Caco-2 (cell line): ENCODE results near the gene HOXA11. TPM values are rescaled to one million over a fixed set of nuclear protein-coding genes. Genes with fewer than 3 reads are reported as not detected.
A peak's percentile ranks its signal among the peaks of the same experiment; 100 is the strongest.

ENCODE experiments used
- BruUV-seq: library from RNA; stranded (reverse); fragments of 400-500 nt; replicated peaks from 2 replicates; lab custom pipeline; 2021; lab: Mats Ljungman, UMichigan
- CTCF ChIA-PET: fragments of 300-600 bp; sonication (Branson Sonifier 250); formaldehyde crosslinking; loops from one replicate; lab custom pipeline; 2022; ENCODE audit warnings: antibody characterized with exemption; lab: Charles Lee
- POLR2A ChIA-PET: fragments of 300-600 bp; sonication (Branson Sonifier 250); formaldehyde crosslinking; loops from one replicate; lab custom pipeline; 2022; ENCODE audit warnings: antibody characterized with exemption; lab: Charles Lee
- DNase-seq, 2 experiments: peaks; one replicate each; pipeline versions ENCODE4 v3.0.0 to v3.0.0-alpha.2; 2020 to 2022
- H3K27me3 ChIP-seq: replicated peaks from 2 replicates; pipeline ENCODE4 v1.6.0; 2011; ENCODE audit warnings: low read length; ENCODE audit not compliant: control insufficient read depth, insufficient read depth
- H3K36me3 ChIP-seq: 2 replicates; pipeline ENCODE4 v1.5.1; 2011; ENCODE audit warnings: low read length; ENCODE audit not compliant: control insufficient read depth, insufficient read depth
- H3K4me1 ChIP-seq: fragments of 250-450 bp; sonication (Bioruptor Pico); 2 replicates; pipeline ENCODE4 v1.5.1; 2020; ENCODE audit warnings: mild to moderate bottlenecking
- H3K4me3 ChIP-seq: 2 replicates; pipeline ENCODE4 v1.5.1; 2011; ENCODE audit warnings: low read depth, mild to moderate bottlenecking, control low read depth, low read length
- H3K9me3 ChIP-seq: fragments of 250-450 bp; sonication (Bioruptor Pico); 2 replicates; pipeline ENCODE4 v1.5.1; 2020; ENCODE audit warnings: mild to moderate bottlenecking, moderate library complexity
- H3K27ac Mint-ChIP-seq: one replicate; pipeline ENCODE4 v1.8.0; 2022; ENCODE audit warnings: mixed read lengths; ENCODE audit not compliant: unreplicated experiment
- H3K27me3 Mint-ChIP-seq: one replicate; pipeline ENCODE4 v1.8.0; 2022; ENCODE audit warnings: mixed read lengths; ENCODE audit not compliant: insufficient read depth, unreplicated experiment
- H3K36me3 Mint-ChIP-seq: one replicate; pipeline ENCODE4 v1.8.0; 2022; ENCODE audit warnings: mild to moderate bottlenecking, mixed read lengths; ENCODE audit not compliant: insufficient read depth, unreplicated experiment
- H3K4me1 Mint-ChIP-seq: one replicate; pipeline ENCODE4 v1.8.0; 2022; ENCODE audit warnings: low read depth, mixed read lengths; ENCODE audit not compliant: unreplicated experiment
- H3K4me3 Mint-ChIP-seq: one replicate; pipeline ENCODE4 v1.8.0; 2022; ENCODE audit warnings: mild to moderate bottlenecking, moderate library complexity, mixed read lengths; ENCODE audit not compliant: unreplicated experiment
- H3K9me3 Mint-ChIP-seq: one replicate; pipeline ENCODE4 v1.8.0; 2022; ENCODE audit warnings: mixed read lengths; ENCODE audit not compliant: unreplicated experiment
- intact Hi-C: fragments of 100-400 bp; cut with micrococcal nuclease; formaldehyde crosslinking; loops from one replicate; pipeline ENCODE4 v1.10.0; 2022; ENCODE audit not compliant: unreplicated experiment
- total RNA-seq: library from RNA; stranded (reverse); gene quantifications from 2 replicates; pipeline ENCODE4 v1.2.3, GENCODE V29; 2022
- TF ChIP-seq, protein P1 (sequence below), 2 experiments: fragments of 200-600 bp in 1 of 2; IDR thresholded peaks; 1 replicate in 1 of 2; 2 replicates in 1 of 2; pipeline versions ENCODE4 v1.5.1 to v1.8.0; 2011 to 2022; ENCODE audit warnings: antibody characterized with exemption in 1 of 2, control low read depth in 1 of 2, inconsistent platforms in 1 of 2, low read depth in 1 of 2, low read length in 1 of 2, mild to moderate bottlenecking in 1 of 2, moderate library complexity in 1 of 2; ENCODE audit not compliant: insufficient read depth in 1 of 2, severe bottlenecking in 1 of 2, unreplicated experiment in 1 of 2

The HOXA11 gene
- total RNA-seq, 1 experiment from 2014 or later = 0.73 TPM

GRCh38 chr7:27165996-27166530 is 19.0 kb downstream of the HOXA11 start:
- Histone ChIP-seq H3K27me3 (no peaks in the 10 kb centered on the region), H3K36me3 (no peaks in the 10 kb centered on the region), H3K4me3 (peak overlapping the region; percentile 66), H3K4me1 (peaks cover 5% of the 10 kb centered on the region; the same call in 1 of the 2 replicates), H3K9me3 (no peaks in the 10 kb centered on the region)
- Mint-ChIP-seq H3K4me1 (peaks cover 7% of the 10 kb centered on the region), H3K4me3 (peak overlapping the region; percentile 78), H3K27me3 (no peaks in the 10 kb centered on the region), H3K36me3 (peaks cover 11% of the 10 kb centered on the region), H3K9me3 (no peaks in the 10 kb centered on the region), H3K27ac (peak overlapping the region; percentile 42)
- intact Hi-C loops = loop anchor here (10.0 kb wide), 1 partner anchor 961 kb away; the partner anchor contains the start of genes CBX3 and HNRNPA2B1
- TF ChIP-seq, protein P1, sequence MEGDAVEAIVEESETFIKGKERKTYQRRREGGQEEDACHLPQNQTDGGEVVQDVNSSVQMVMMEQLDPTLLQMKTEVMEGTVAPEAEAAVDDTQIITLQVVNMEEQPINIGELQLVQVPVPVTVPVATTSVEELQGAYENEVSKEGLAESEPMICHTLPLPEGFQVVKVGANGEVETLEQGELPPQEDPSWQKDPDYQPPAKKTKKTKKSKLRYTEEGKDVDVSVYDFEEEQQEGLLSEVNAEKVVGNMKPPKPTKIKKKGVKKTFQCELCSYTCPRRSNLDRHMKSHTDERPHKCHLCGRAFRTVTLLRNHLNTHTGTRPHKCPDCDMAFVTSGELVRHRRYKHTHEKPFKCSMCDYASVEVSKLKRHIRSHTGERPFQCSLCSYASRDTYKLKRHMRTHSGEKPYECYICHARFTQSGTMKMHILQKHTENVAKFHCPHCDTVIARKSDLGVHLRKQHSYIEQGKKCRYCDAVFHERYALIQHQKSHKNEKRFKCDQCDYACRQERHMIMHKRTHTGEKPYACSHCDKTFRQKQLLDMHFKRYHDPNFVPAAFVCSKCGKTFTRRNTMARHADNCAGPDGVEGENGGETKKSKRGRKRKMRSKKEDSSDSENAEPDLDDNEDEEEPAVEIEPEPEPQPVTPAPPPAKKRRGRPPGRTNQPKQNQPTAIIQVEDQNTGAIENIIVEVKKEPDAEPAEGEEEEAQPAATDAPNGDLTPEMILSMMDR (IDR thresholded peaks at IDR 0.05; ENCODE audit: insufficient read depth in 1 of 2, low read depth in 1 of 2, low read length in 1 of 2, severe bottlenecking in 1 of 2, unreplicated experiment in 1 of 2) = no peak
- no TSS peak for BruUV-seq
- no peak for DNase-seq
- ChIA-PET CTCF (interaction anchor here (0.5 to 0.8 kb wide), 2 partner anchors 10 to 503 kb away, joined by 3 read pairs; no protein-coding TSS in a partner anchor), POLR2A (no interaction called here)

DNA sequence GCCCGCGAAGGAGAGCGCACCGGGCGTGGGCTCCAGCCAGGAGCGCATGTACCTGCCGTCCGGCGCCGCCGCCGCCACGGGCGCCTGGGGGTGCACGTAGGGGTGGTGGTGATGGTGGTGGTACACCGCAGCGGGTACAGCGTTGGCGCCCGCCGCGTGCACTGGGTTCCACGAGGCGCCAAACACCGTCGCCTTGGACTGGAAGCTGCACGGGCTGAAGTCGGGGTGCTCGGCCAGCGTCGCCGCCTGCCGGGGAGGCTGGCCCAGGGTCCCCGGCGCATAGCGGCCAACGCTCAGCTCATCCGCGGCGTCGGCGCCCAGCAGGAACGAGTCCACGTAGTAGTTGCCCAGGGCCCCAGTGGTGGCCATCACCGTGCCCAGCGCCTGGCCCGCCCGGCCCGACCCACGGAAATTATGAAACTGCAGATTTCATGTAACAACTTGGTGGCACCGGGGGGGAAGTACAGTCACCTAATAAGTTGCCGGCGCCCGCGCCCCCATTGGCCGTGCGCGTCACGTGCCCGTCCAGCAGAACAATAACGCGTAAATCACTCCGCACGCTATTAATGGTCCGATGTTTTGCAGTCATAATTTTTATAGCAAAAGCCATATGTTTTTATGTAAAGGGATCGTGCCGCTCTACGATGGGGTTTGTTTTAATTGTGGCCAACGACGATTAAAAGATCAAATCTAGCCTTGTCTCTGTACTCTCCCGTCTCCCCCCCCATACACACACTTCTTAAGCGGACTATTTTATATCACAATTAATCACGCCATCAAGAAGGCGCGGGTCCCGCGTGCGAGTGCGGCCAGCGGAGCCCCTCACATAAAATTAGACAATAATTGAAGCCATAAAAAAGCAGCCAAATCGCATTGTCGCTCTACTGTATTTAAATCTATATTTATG is 19.7 kb downstream of the HOXA11 start, which contains the start of gene HOXA9:
Gene HOXA9 (minus strand): TSS at position 449 of the 907 bp plus-strand sequence. CDS start 80 bp downstream, at position 369.
- intact Hi-C loops = loop anchor here (10.0 kb wide), 1 partner anchor 961 kb away; the partner anchor contains the start of genes CBX3 and HNRNPA2B1
- H3K36me3 Mint-ChIP-seq = peaks cover 11% of the 10 kb centered on the region
- peak within 1 kb of the TSS; percentile 78 for H3K4me3 Mint-ChIP-seq
- peak within 1 kb of the TSS; percentile 42 for H3K27ac Mint-ChIP-seq
- peaks cover 7% of the 10 kb centered on the region for H3K4me1 Mint-ChIP-seq
- TF ChIP-seq, protein P1 (IDR thresholded peaks at IDR 0.05; ENCODE audit: insufficient read depth in 1 of 2, low read depth in 1 of 2, low read length in 1 of 2, severe bottlenecking in 1 of 2, unreplicated experiment in 1 of 2) = peak in 1 of 2 experiments; percentile 38
- ChIA-PET POLR2A (interaction anchor here (0.6 kb wide), 1 partner anchor 576 kb away, joined by 3 read pairs; no protein-coding TSS in a partner anchor), CTCF (interaction anchor here (0.5 to 1.0 kb wide), 4 partner anchors 11 to 504 kb away, joined by 3 to 4 read pairs (median 3); no protein-coding TSS in a partner anchor)
- Histone ChIP-seq H3K27me3 (no peaks in the 10 kb centered on the region), H3K9me3 (no peaks in the 10 kb centered on the region), H3K4me1 (peaks cover 5% of the 10 kb centered on the region), H3K4me3 (peak within 1 kb of the TSS; percentile 66), H3K36me3 (no peaks in the 10 kb centered on the region)
- no peaks in the 10 kb centered on the region for H3K9me3 Mint-ChIP-seq
- peak; percentile 81 for DNase-seq
- no peaks in the 10 kb centered on the region for H3K27me3 Mint-ChIP-seq
- BruUV-seq = no TSS peak
